UCSD-AML1 (cell line): Measurements from ENCODE around the gene RRP1.

Experiments used
- DNase-seq: peaks from one replicate; lab custom pipeline; 2025; ENCODE audit not compliant: unreplicated experiment; lab: John Stamatoyannopoulos, UW

Gene RRP1

GRCh38 chr21:43758811-43759210, 30.6 kb upstream of the RRP1 start:
- no peak for DNase-seq

GRCh38 chr21:43759651-43760050, 29.7 kb upstream of the RRP1 start:
- no peak for DNase-seq

- no peak for DNase-seq
These were observed 28.9 kb upstream of the RRP1 start for GRCh38 chr21:43760391-43760958.

- DNase-seq, result no peak
These were observed 27.5 kb upstream of the RRP1 start for GRCh38 chr21:43761886-43762285.

- no peak for DNase-seq
These were observed 26.9 kb upstream of the RRP1 start for GRCh38 chr21:43762303-43763128.

- DNase-seq, result no peak
These were observed 25.4 kb upstream of the RRP1 start for GRCh38 chr21:43763901-43764523.

- DNase-seq, result no peak
These were observed 24.5 kb upstream of the RRP1 start for GRCh38 chr21:43764576-43765495.

GRCh38 chr21:43766734-43767497, 22.5 kb upstream of the RRP1 start:
- DNase-seq, result no peak

- no peak for DNase-seq
These were observed 21.8 kb upstream of the RRP1 start for GRCh38 chr21:43767498-43767983.

- DNase-seq, result peak; percentile 33
These were observed 21.2 kb upstream of the RRP1 start for GRCh38 chr21:43767984-43768867.

GRCh38 chr21:43768868-43769167, 20.6 kb upstream of the RRP1 start:
- DNase-seq, result no peak

- DNase-seq, result no peak
These were observed 19.9 kb upstream of the RRP1 start for GRCh38 chr21:43769325-43769958.

GRCh38 chr21:43770066-43770655, 19.2 kb upstream of the RRP1 start:
- DNase-seq, result no peak

GRCh38 chr21:43771199-43771675, 18.1 kb upstream of the RRP1 start:
- no peak for DNase-seq

GRCh38 chr21:43771698-43772424, 17.5 kb upstream of the RRP1 start:
- no peak for DNase-seq

- no peak for DNase-seq
These were observed 17.0 kb upstream of the RRP1 start for GRCh38 chr21:43772425-43772821.

GRCh38 chr21:43774163-43774562, 15.2 kb upstream of the RRP1 start:
- DNase-seq, result no peak

GRCh38 chr21:43775190-43775589, 14.2 kb upstream of the RRP1 start:
- no peak for DNase-seq
